ENCODE results near the gene NAGA. TPM values are rescaled to one million over a fixed set of nuclear protein-coding genes. Genes with fewer than 3 reads are reported as not detected.

Gene NAGA
- total RNA-seq, 4 donors from 2014 or later: 9.5 to 44.0 (median 28.8) TPM

DNA sequence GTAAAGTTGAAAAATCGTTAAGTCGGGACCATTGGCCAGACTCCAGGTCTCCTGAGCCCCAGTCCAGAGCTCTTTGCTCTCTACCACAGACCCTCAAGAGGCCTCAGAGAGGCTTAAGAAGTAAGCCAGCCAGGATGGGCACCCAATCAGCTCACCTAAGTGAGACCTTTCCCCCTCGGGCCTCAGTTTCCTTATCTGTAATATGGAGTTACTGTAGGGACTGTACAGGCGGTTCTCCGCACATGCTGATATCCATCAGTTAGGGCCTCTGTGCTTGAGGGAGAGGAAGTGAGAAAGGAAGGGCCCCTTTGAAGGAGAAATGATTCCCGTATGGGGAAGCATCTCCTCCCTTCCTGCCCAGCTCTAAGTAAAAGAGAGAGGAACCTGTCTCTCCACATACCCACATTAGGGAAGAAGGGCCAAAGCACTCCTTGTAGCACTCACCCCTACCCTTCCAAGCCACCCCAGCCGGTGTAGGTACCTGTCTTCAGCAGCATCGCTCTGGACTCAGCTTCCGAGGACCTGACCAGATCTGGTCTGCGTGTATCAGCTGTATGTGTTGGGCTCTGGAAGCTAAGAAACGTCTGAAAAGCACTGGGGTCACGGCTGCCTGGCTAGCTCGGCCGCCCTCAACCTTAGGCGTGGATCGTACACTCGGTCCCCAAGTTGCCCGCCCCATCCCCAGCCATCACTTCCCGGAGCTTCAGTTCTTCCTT is 653 bp downstream of the NAGA start:
- H3K9me3 ChIP-seq: no peaks in the 10 kb centered on the region
- no peak for DNase-seq
- peak overlapping the region; percentile 67 to 69 for H3K4me3 ChIP-seq
- intact Hi-C loops (cut with DNase I; ENCODE audit: low total_unique reads): no loop called here
- peaks cover 0 to 16% of the 10 kb centered on the region in 2 donors for H3K4me1 ChIP-seq
- H3K27ac ChIP-seq: peak overlapping the region; percentile 89 to 94
- no peaks in the 10 kb centered on the region for H3K27me3 ChIP-seq
- H3K36me3 ChIP-seq: no peaks in the 10 kb centered on the region
- no peak for TF ChIP-seq POLR2A (IDR thresholded peaks at IDR 0.05)
- TF ChIP-seq, protein P1, sequence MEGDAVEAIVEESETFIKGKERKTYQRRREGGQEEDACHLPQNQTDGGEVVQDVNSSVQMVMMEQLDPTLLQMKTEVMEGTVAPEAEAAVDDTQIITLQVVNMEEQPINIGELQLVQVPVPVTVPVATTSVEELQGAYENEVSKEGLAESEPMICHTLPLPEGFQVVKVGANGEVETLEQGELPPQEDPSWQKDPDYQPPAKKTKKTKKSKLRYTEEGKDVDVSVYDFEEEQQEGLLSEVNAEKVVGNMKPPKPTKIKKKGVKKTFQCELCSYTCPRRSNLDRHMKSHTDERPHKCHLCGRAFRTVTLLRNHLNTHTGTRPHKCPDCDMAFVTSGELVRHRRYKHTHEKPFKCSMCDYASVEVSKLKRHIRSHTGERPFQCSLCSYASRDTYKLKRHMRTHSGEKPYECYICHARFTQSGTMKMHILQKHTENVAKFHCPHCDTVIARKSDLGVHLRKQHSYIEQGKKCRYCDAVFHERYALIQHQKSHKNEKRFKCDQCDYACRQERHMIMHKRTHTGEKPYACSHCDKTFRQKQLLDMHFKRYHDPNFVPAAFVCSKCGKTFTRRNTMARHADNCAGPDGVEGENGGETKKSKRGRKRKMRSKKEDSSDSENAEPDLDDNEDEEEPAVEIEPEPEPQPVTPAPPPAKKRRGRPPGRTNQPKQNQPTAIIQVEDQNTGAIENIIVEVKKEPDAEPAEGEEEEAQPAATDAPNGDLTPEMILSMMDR (IDR thresholded peaks at IDR 0.05): no peak

DNA sequence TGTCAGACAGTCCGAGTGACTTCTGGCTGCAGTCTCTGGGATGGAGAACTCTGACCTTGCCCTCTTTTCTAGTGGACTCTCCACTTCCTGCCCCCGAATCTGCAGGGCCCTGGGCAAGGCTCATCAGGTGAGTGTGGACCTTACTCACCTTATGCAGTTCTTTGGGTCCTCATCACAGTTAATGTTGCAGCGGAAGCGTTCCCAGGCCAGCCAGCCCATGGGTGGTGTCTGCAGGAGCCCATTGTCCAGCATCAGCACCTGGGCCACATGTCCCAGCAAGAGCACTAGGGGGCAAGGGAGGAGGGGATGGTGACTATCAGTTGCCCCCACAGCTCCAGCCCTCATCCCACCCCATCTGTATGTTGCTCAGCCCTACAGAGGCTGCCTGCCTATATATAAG is 2.3 kb downstream of the NAGA start:
- Histone ChIP-seq H3K9me3 (no peaks in the 10 kb centered on the region), H3K27me3 (no peaks in the 10 kb centered on the region), H3K4me3 (no peak overlapping the region), H3K36me3 (no peaks in the 10 kb centered on the region), H3K27ac (no peak overlapping the region), H3K4me1 (peaks cover 0 to 6% of the 10 kb centered on the region in 2 donors)
- DNase-seq: no peak
- no peak for TF ChIP-seq POLR2A (IDR thresholded peaks at IDR 0.05)
- TF ChIP-seq, protein P1 (IDR thresholded peaks at IDR 0.05): no peak
- intact Hi-C loops (cut with DNase I; ENCODE audit: low total_unique reads): no loop called here

DNA sequence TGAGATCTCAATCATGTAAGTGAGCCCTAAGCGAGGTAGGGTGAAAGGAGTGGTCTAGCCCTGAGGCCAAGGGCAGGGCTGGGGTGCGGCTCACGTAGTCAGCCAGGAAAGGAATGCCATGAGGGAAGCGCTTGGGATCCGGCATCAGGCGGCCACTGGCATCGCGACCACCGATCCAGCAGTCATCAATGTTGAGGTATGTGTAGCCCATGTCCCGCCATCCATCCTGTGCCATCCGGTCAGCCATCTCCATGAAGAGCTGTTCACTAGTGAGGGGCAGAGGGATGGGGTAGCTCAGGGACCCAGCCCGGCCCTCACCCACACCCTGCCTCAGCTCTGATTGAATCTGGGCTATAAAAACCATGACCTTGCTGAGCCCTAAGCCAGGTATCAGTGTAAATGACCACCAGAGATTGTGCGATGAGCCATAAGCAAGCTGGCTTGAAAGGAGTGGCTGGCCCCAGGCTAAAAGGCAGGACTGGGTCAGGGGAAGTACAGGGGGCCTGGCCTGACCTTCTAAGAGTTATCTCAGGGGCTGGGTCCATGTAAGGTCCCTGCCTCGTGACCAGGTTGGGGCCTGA is 2.9 kb downstream of the NAGA start:
- Histone ChIP-seq H3K4me1 (peaks cover 0 to 5% of the 10 kb centered on the region in 2 donors), H3K36me3 (no peaks in the 10 kb centered on the region), H3K27me3 (no peaks in the 10 kb centered on the region), H3K27ac (no peak overlapping the region), H3K4me3 (no peak overlapping the region), H3K9me3 (no peaks in the 10 kb centered on the region)
- TF ChIP-seq POLR2A (IDR thresholded peaks at IDR 0.05): no peak
- TF ChIP-seq, protein P1 (IDR thresholded peaks at IDR 0.05): no peak
- no peak for DNase-seq
- intact Hi-C loops (cut with DNase I; ENCODE audit: low total_unique reads): no loop called here

DNA sequence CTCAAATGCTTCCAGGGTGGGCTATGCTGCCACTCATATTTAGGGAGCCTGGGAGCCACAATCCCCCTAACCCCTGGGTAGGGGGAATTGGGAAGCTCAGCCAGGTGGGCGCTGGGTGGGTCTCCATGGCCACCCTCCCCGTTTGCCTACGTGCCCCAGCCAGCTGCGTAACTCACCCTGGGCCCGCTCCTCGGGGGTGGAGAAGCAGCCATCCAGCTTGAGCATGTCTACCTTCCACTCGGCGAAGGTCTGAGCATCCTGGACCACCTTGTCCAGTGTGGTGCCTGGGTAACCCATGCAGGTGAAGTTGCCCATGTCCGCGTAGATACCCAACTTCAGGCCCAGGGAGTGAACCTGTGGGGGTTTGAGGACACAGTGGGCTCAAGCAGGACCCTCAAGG is 3.7 kb downstream of the NAGA start:
- intact Hi-C loops (cut with DNase I; ENCODE audit: low total_unique reads): no loop called here
- Histone ChIP-seq H3K36me3 (no peaks in the 10 kb centered on the region), H3K9me3 (no peaks in the 10 kb centered on the region), H3K4me1 (peaks cover 0 to 5% of the 10 kb centered on the region in 2 donors), H3K27me3 (no peaks in the 10 kb centered on the region), H3K4me3 (no peak overlapping the region), H3K27ac (no peak overlapping the region)
- DNase-seq: no peak
- TF ChIP-seq, protein P1 (IDR thresholded peaks at IDR 0.05): no peak
- TF ChIP-seq POLR2A (IDR thresholded peaks at IDR 0.05): no peak

DNA sequence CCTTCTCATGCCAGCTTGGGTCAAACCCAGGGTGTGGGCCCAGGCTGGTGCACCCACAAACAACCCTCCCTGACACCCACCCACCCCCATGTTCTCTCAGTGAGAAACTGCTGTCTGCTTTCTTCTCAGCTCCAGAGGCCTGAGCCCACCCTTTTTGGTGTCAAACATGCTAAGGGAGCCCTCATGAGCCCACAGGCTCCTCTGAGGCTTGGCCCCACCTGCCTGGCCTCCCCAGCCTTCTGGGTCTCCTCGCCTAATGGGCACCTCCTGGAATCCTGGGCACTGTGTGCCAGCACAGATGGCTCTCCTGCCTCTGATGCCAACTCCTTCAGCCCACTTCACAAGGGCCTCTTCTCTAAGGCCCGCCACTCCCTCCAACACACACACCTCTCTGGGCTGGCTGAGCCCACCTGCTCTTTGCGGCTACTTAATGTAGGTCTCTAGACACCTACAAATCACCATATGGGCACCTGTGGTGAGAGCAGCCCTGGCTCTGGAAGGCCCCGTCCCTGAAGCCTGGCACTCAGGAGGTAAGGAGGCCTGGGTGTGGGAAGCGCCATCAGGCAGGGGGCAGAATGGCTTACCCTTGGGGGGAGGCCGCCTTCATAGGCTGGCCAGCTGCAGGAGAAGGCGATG is 4.4 kb downstream of the NAGA start:
- Histone ChIP-seq H3K27ac (no peak overlapping the region), H3K9me3 (no peaks in the 10 kb centered on the region), H3K36me3 (no peaks in the 10 kb centered on the region), H3K27me3 (no peaks in the 10 kb centered on the region), H3K4me1 (peaks cover 0 to 5% of the 10 kb centered on the region in 2 donors), H3K4me3 (no peak overlapping the region)
- no peak for DNase-seq
- no peak for TF ChIP-seq POLR2A (IDR thresholded peaks at IDR 0.05)
- TF ChIP-seq, protein P1 (IDR thresholded peaks at IDR 0.05): no peak
- intact Hi-C loops (cut with DNase I; ENCODE audit: low total_unique reads): no loop called here
